Hepatocyte (in vitro differentiated cells): ENCODE measurements around the gene DIP2C.

Experiments used
- CTCF ChIP-seq: fragments of 200-600 bp; sonication (generic); IDR thresholded peaks from 2 replicates; pipeline ENCODE4 v1.5.1; 2016; ENCODE audit warnings: antibody characterized with exemption, mild to moderate bottlenecking; ENCODE audit not compliant: poor library complexity
- EZH2 ChIP-seq: fragments of 200-600 bp; sonication (generic); IDR thresholded peaks from 2 replicates; pipeline ENCODE4 v1.6.1; 2016; ENCODE audit warnings: antibody characterized with exemption, mild to moderate bottlenecking, borderline replicate concordance
- EZH2phosphoT487 ChIP-seq: fragments of 200-600 bp; sonication (generic); IDR thresholded peaks from one replicate; pipeline ENCODE4 v1.6.1; 2018; ENCODE audit warnings: antibody characterized with exemption, mild to moderate bottlenecking, low read depth, moderate library complexity; ENCODE audit not compliant: unreplicated experiment, severe bottlenecking

- TF ChIP-seq CTCF (no peak), EZH2 (no peak), EZH2phosphoT487 (no peak)
These were observed 33.0 kb upstream of the DIP2C start for GRCh38 chr10:722281-723060.
